CD4-positive, alpha-beta memory T cell (primary cell): ENCODE data around the gene PXMP4. TPM values are rescaled to one million over a fixed set of nuclear protein-coding genes. Genes with fewer than 3 reads are reported as not detected.

Experiments used
- CTCF ChIA-PET: fragments of 350-600 bp; sonication (Branson Sonifier 250); formaldehyde crosslinking; loops from one replicate; lab custom pipeline; 2021; ENCODE audit warnings: inconsistent platforms; ENCODE audit not compliant: partially characterized antibody; lab: Charles Lee
- POLR2A ChIA-PET: fragments of 350-600 bp; sonication (Branson Sonifier 250); formaldehyde crosslinking; loops from one replicate; lab custom pipeline; 2021; ENCODE audit not compliant: partially characterized antibody; lab: Charles Lee
- DNase-seq, 5 donors: peaks; one replicate each; pipeline versions ENCODE4 v3.0.0 to v3.0.0-alpha.2; 2020 to 2022; ENCODE audit warnings: mixed read lengths in 1 of 5
- H3K27ac ChIP-seq: one replicate; pipeline ENCODE4 v1.7.0; 2013; ENCODE audit warnings: low read depth, low read length
- H3K27me3 ChIP-seq: 2 replicates; pipeline ENCODE4 v1.7.0; 2013; ENCODE audit warnings: mild to moderate bottlenecking, low read length, moderate library complexity; ENCODE audit not compliant: insufficient read depth
- H3K36me3 ChIP-seq: 2 replicates; pipeline ENCODE4 v1.7.0; 2013; ENCODE audit warnings: mild to moderate bottlenecking, low read length, moderate library complexity; ENCODE audit not compliant: insufficient read depth
- H3K4me1 ChIP-seq: 2 replicates; pipeline ENCODE4 v1.7.0; 2013; ENCODE audit warnings: mild to moderate bottlenecking, low read length, moderate library complexity; ENCODE audit not compliant: insufficient read depth
- H3K4me3 ChIP-seq, 2 donors: one replicate each; pipeline ENCODE4 v1.7.0; 2013; ENCODE audit warnings: low read length in 2 of 2, mild to moderate bottlenecking in 1 of 2
- H3K9me3 ChIP-seq, 2 donors: one replicate each; pipeline ENCODE4 v1.7.0; 2013; ENCODE audit warnings: low read length in 2 of 2, control low read depth in 1 of 2; ENCODE audit not compliant: control insufficient read depth in 1 of 2
- H3K27ac Mint-ChIP-seq, 7 donors: one replicate each; pipeline ENCODE4 v1.8.0; 2020 to 2021; ENCODE audit warnings: mixed read lengths in 7 of 7, mild to moderate bottlenecking in 6 of 7, inconsistent platforms in 3 of 7, moderate library complexity in 3 of 7
- H3K27me3 Mint-ChIP-seq, 2 donors: one replicate each; pipeline ENCODE4 v1.8.0; 2020 to 2021; ENCODE audit warnings: mixed read lengths in 2 of 2
- H3K36me3 Mint-ChIP-seq, 2 donors: one replicate each; pipeline ENCODE4 v1.8.0; 2020 to 2021; ENCODE audit warnings: mixed read lengths in 2 of 2, inconsistent platforms in 1 of 2, mild to moderate bottlenecking in 1 of 2
- H3K4me1 Mint-ChIP-seq, 4 donors: one replicate each; pipeline ENCODE4 v1.8.0; 2020 to 2021; ENCODE audit warnings: mixed read lengths in 4 of 4, mild to moderate bottlenecking in 1 of 4
- H3K4me3 Mint-ChIP-seq, 8 donors: one replicate each; pipeline ENCODE4 v1.8.0; 2020 to 2021; ENCODE audit warnings: mixed read lengths in 8 of 8, mild to moderate bottlenecking in 7 of 8, moderate library complexity in 6 of 8, inconsistent platforms in 3 of 8
- H3K9me3 Mint-ChIP-seq, 8 donors: one replicate each; pipeline ENCODE4 v1.8.0; 2020 to 2021; ENCODE audit warnings: mixed read lengths in 8 of 8, mild to moderate bottlenecking in 5 of 8, inconsistent platforms in 3 of 8, moderate library complexity in 1 of 8
- intact Hi-C: fragments of 100-400 bp; cut with micrococcal nuclease; formaldehyde crosslinking; loops from one replicate; pipeline ENCODE4 v1.15.1; 2023
- polyA plus RNA-seq, 2 donors: library from polyadenylated mRNA; unstranded; fragments of 300-500 nt; fragmentation: Illumina TruSeq; gene quantifications; one replicate each; pipeline ENCODE4 v1.2.3, GENCODE V29; 2021
- total RNA-seq, 2 experiments: library from RNA; stranded (reverse); gene quantifications; one replicate each; pipeline ENCODE4 v1.2.3, GENCODE V29; 2021

The PXMP4 gene
- total and polyA plus RNA-seq, 4 experiments from 2014 or later, result 6.3 to 16.4 (median 16.0) TPM

DNA sequence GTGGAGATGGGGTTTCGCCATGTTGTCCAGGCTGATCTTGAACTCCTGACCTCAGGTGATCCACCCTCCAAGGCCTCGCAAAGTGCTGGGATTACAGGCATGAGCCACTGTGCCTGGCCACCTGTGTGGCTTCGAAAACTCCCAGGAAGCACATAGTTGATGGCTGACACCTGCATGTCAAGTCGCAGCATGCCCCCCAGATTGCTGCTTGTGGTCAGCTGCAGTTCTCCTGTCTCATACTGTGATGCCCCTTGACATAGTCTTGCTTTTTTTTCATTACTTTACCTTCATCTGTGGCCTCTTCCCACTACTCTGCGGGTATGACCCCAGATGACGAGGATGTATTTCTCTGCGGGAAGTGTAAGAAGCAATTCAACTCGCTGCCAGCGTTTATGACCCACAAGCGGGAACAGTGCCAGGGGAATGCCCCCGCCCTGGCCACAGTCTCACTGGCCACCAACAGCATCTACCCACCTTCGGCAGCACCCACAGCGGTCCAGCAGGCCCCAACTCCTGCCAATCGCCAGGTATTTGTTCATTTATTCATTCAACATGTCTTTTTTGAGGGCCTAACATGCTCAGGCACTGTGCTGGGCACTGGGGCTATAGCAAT is 24.8 kb upstream of the PXMP4 start:
- CTCF ChIA-PET, result no interaction called here
- Mint-ChIP-seq H3K9me3 (no peaks in the 10 kb centered on the region), H3K4me1 (peaks cover 0 to 3% (median 0%) of the 10 kb centered on the region in 4 donors), H3K36me3 (peaks cover 19 to 24% of the 10 kb centered on the region in 2 donors), H3K4me3 (no peak overlapping the region), H3K27ac (peak overlapping the region in 1 of 7 donors; percentile 3), H3K27me3 (no peaks in the 10 kb centered on the region)
- peaks cover 6% of the 10 kb centered on the region for H3K36me3 ChIP-seq
- no peaks in the 10 kb centered on the region for H3K9me3 ChIP-seq
- POLR2A ChIA-PET, result no interaction called here
- intact Hi-C loops, result no loop called here
- no peaks in the 10 kb centered on the region for H3K27me3 ChIP-seq
- no peak for DNase-seq
- H3K27ac ChIP-seq, result no peak overlapping the region
- H3K4me1 ChIP-seq, result no peaks in the 10 kb centered on the region
- H3K4me3 ChIP-seq, result no peak overlapping the region

DNA sequence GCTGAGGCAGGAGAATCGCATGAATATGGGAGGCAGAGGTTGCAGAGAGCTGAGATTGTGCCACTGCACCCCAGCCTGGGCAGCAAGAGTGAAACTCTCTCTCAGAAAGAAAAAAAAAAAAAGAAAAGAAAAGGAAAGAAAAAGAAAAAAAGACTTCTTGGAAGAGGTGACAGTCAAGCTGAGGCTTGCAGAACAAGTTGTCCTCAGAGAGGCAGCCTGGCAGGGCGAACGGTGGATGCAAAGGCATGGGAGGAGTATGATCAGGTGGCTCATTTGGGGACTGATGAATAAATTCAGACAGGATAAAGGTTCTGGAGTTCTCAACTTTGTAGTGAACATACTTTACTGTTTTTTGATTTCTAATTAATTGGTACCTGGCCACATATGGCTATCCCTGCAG is 24.1 kb upstream of the PXMP4 start:
- no peaks in the 10 kb centered on the region for H3K9me3 Mint-ChIP-seq
- H3K9me3 ChIP-seq, result no peaks in the 10 kb centered on the region
- no peak overlapping the region for H3K27ac ChIP-seq
- no peak for DNase-seq
- no peak overlapping the region for H3K4me3 ChIP-seq
- no peaks in the 10 kb centered on the region for H3K27me3 ChIP-seq
- no peak overlapping the region for H3K4me3 Mint-ChIP-seq
- POLR2A ChIA-PET, result no interaction called here
- no peaks in the 10 kb centered on the region for H3K27me3 Mint-ChIP-seq
- peaks cover 6% of the 10 kb centered on the region for H3K36me3 ChIP-seq
- peaks cover 21 to 28% of the 10 kb centered on the region in 2 donors for H3K36me3 Mint-ChIP-seq
- intact Hi-C loops, result no loop called here
- peaks cover 0 to 3% (median 0%) of the 10 kb centered on the region in 4 donors for H3K4me1 Mint-ChIP-seq
- CTCF ChIA-PET, result no interaction called here
- no peaks in the 10 kb centered on the region for H3K4me1 ChIP-seq
- H3K27ac Mint-ChIP-seq, result peak overlapping the region in 1 of 7 donors; percentile 29

DNA sequence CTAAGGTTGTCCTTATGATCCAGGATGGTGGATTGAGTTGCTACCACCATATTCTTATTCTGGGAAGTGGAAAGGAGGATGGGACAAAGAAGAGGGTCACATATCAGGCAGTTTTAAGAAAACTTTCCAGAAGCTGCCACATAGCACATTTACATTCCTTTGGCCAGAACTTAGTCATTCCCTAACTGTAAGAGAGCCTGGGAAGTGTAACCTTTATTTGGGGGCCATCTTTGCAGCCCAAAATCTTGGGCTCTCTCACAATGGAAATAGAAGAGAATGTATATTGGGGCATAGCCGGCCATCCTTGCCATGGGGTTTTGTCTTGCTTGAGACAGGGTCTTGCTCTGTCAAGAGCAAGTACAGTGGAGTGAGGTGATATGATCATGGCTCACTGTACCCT is 20.1 kb upstream of the PXMP4 start:
- no peaks in the 10 kb centered on the region for H3K27me3 ChIP-seq
- no peak overlapping the region for H3K27ac ChIP-seq
- H3K27ac Mint-ChIP-seq, result no peak overlapping the region
- intact Hi-C loops, result no loop called here
- no peaks in the 10 kb centered on the region for H3K27me3 Mint-ChIP-seq
- ChIA-PET POLR2A (interaction anchor here (1.0 kb wide), 1 partner anchor 8 kb away, joined by 3 read pairs; the partner anchor contains the start of gene ZNF341), CTCF (no interaction called here)
- no peaks in the 10 kb centered on the region for H3K4me1 ChIP-seq
- peaks cover 0 to 3% (median 1%) of the 10 kb centered on the region in 4 donors for H3K4me1 Mint-ChIP-seq
- H3K36me3 ChIP-seq, result no peaks in the 10 kb centered on the region
- no peak overlapping the region for H3K4me3 Mint-ChIP-seq
- peaks cover 12 to 23% of the 10 kb centered on the region in 2 donors for H3K36me3 Mint-ChIP-seq
- H3K9me3 Mint-ChIP-seq, result peaks cover 0 to 17% (median 9%) of the 10 kb centered on the region in 8 donors
- DNase-seq, result no peak
- peaks cover 0 to 6% of the 10 kb centered on the region in 2 donors for H3K9me3 ChIP-seq
- no peak overlapping the region for H3K4me3 ChIP-seq

- no peak overlapping the region for H3K27ac Mint-ChIP-seq
- Histone ChIP-seq H3K9me3 (peaks cover 0 to 6% of the 10 kb centered on the region in 2 donors), H3K4me3 (no peak overlapping the region), H3K4me1 (peaks cover under 1% of the 10 kb centered on the region), H3K36me3 (no peaks in the 10 kb centered on the region), H3K27ac (no peak overlapping the region), H3K27me3 (no peaks in the 10 kb centered on the region)
- ChIA-PET POLR2A (no interaction called here), CTCF (no interaction called here)
- H3K9me3 Mint-ChIP-seq, result peaks cover 0 to 17% (median 9%) of the 10 kb centered on the region in 8 donors
- H3K4me1 Mint-ChIP-seq, result peaks cover 0 to 3% (median 1%) of the 10 kb centered on the region in 4 donors
- intact Hi-C loops, result no loop called here
- no peak for DNase-seq
- no peaks in the 10 kb centered on the region for H3K27me3 Mint-ChIP-seq
- H3K36me3 Mint-ChIP-seq, result peaks cover 8 to 20% of the 10 kb centered on the region in 2 donors
- no peak overlapping the region for H3K4me3 Mint-ChIP-seq
Observed at GRCh38 chr20:33739493-33739892, 19.4 kb upstream of the PXMP4 start.

GRCh38 chr20:33736962-33737361 is 16.9 kb upstream of the PXMP4 start:
- POLR2A ChIA-PET, result no interaction called here

GRCh38 chr20:33733654-33734576 is 13.8 kb upstream of the PXMP4 start:
- peaks cover 13 to 15% of the 10 kb centered on the region in 2 donors for H3K36me3 Mint-ChIP-seq
- CTCF ChIA-PET, result interaction anchor here (0.9 to 1.3 kb wide), 3 partner anchors 63 to 276 kb away, joined by 3 to 4 read pairs (median 4); no protein-coding TSS in a partner anchor
- H3K27ac Mint-ChIP-seq, result peak overlapping the region; percentile 29 to 96 (median 60)
- H3K9me3 Mint-ChIP-seq, result peaks cover 0 to 17% (median 10%) of the 10 kb centered on the region in 8 donors
- Histone ChIP-seq H3K27me3 (no peaks in the 10 kb centered on the region), H3K9me3 (peaks cover 0 to 6% of the 10 kb centered on the region in 2 donors), H3K4me3 (no peak overlapping the region), H3K36me3 (no peaks in the 10 kb centered on the region), H3K27ac (no peak overlapping the region), H3K4me1 (peaks cover 21% of the 10 kb centered on the region)
- DNase-seq, result no peak
- intact Hi-C loops, result loop anchor here (5.0 kb wide), 1 partner anchor 292 kb away; the partner anchor contains the start of gene SNTA1
- H3K27me3 Mint-ChIP-seq, result no peaks in the 10 kb centered on the region
- POLR2A ChIA-PET, result interaction anchor here (2.6 to 2.7 kb wide), 3 partner anchors 78 to 260 kb away, joined by 17 to 23 read pairs (median 22); partner anchors contain the start of genes CBFA2T2, CHMP4B and RALY
- H3K4me1 Mint-ChIP-seq, result peaks cover 10 to 28% (median 19%) of the 10 kb centered on the region in 4 donors
- H3K4me3 Mint-ChIP-seq, result peak overlapping the region; percentile 26 to 92 (median 52)

More at GRCh38 chr20:33736962-33737361, 16.9 kb upstream of the PXMP4 start:
- Histone ChIP-seq H3K4me3 (no peak overlapping the region), H3K9me3 (peaks cover 0 to 6% of the 10 kb centered on the region in 2 donors), H3K4me1 (peaks cover 14% of the 10 kb centered on the region), H3K27me3 (no peaks in the 10 kb centered on the region), H3K27ac (no peak overlapping the region), H3K36me3 (no peaks in the 10 kb centered on the region)
- peak overlapping the region in 1 of 8 donors; percentile 41 for H3K4me3 Mint-ChIP-seq
- no peak for DNase-seq
- H3K27me3 Mint-ChIP-seq, result no peaks in the 10 kb centered on the region
- H3K4me1 Mint-ChIP-seq, result peaks cover 11 to 25% (median 16%) of the 10 kb centered on the region in 4 donors
- peaks cover 12 to 20% of the 10 kb centered on the region in 2 donors for H3K36me3 Mint-ChIP-seq
- intact Hi-C loops, result no loop called here
- CTCF ChIA-PET, result no interaction called here
- H3K27ac Mint-ChIP-seq, result peak overlapping the region in 1 of 7 donors; percentile 43
- H3K9me3 Mint-ChIP-seq, result peaks cover 0 to 17% (median 10%) of the 10 kb centered on the region in 8 donors
